GM12801 (cell line): ENCODE measurements around the gene GREB1.

ENCODE experiments used
- TF ChIP-seq, protein P1 (sequence below): IDR thresholded peaks from one replicate; pipeline ENCODE4 v1.5.1; 2011; ENCODE audit warnings: control low read depth; ENCODE audit not compliant: insufficient read length; ENCODE audit errors: extremely low read depth

Gene GREB1

DNA sequence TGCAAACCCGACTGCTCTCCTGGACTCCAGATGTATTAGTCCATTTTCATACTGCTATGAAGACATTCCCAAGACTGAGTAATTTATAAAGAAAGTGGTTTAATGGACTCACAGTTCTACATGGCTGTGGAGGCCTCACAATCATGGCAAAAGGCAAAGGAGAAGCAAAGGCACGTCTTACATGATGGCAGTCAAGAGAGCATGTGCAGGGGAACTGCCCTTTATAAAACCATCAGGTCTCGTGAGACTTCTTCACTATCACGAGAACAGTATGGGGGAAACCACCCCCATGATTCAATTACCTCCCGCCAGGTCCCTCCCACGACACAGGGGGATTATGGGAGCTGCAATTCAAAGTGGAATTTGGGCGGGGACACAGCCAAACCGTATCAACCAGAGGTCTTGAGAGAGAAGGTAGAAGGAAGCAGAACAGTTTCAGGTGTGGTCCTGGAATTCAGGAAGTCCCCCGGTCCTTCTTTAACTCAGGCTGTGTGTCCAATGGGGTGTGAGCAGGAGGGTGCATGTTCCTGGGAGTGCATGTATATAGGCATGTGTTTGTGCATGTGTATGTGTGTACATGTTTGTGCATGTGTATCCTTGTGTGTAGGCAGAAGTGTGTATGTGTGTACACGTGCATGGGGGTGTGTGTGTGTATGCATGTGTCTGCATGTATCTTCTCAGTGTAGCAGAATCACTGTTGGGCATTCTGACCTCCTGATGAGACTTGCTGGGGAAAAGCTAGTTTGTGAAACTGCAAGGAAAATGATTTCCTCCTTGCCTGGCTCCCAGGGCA lies 46.2 kb downstream of the GREB1 start:
- TF ChIP-seq, protein P1, sequence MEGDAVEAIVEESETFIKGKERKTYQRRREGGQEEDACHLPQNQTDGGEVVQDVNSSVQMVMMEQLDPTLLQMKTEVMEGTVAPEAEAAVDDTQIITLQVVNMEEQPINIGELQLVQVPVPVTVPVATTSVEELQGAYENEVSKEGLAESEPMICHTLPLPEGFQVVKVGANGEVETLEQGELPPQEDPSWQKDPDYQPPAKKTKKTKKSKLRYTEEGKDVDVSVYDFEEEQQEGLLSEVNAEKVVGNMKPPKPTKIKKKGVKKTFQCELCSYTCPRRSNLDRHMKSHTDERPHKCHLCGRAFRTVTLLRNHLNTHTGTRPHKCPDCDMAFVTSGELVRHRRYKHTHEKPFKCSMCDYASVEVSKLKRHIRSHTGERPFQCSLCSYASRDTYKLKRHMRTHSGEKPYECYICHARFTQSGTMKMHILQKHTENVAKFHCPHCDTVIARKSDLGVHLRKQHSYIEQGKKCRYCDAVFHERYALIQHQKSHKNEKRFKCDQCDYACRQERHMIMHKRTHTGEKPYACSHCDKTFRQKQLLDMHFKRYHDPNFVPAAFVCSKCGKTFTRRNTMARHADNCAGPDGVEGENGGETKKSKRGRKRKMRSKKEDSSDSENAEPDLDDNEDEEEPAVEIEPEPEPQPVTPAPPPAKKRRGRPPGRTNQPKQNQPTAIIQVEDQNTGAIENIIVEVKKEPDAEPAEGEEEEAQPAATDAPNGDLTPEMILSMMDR = no peak

DNA sequence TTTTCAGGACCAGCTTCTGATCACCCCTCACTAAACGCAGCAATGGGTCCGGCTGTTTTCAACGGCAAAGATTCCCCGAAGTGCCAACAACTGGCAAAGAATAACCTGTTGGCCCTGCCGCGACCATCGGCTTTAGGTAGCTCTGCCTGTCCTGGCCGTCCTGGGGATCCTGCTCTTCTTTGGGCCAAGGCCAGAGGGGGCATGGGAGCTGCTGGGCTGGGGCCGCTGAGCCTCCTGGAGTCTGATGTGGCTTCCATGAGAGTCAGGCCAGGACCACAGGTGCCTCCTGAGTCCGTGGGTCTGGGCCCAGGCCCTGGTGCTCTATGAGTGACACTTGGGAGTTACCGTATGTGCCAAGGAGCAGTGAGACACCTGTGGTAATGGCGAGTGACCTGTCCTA lies 46.9 kb downstream of the GREB1 start:
- TF ChIP-seq, protein P1 = no peak

DNA sequence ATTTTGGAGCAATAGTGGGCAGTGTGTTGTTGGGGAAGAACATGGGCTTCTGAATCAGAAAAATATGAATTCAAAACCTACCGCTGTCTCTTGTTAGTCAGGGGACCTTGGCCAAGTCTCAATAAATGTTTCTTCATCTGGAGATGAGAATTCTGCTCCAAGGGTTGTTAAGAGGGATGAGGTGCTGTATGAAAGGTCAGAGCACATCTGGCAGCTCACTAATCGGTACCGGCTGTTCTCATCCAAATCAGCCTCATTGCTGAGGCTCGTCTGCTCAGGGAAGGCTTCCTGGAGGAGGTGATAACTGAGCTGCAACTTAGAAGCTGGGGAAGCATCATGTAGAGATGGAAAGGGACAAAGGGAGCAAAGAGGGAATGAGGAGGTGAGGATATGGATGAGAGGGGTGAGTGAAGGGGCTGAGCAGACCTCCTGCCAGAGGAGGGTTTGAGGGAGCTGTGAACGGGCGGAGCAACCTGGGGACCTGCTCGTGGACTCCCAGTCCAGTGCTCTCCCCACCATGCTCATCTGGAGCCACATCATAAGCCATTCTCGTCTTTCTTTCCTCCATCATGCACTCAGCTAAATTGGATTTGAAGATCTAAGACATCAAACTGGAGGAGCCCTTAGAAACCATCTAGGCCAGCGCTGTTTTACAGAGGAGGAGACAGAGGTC lies 47.4 kb downstream of the GREB1 start:
- TF ChIP-seq, protein P1 = no peak

DNA sequence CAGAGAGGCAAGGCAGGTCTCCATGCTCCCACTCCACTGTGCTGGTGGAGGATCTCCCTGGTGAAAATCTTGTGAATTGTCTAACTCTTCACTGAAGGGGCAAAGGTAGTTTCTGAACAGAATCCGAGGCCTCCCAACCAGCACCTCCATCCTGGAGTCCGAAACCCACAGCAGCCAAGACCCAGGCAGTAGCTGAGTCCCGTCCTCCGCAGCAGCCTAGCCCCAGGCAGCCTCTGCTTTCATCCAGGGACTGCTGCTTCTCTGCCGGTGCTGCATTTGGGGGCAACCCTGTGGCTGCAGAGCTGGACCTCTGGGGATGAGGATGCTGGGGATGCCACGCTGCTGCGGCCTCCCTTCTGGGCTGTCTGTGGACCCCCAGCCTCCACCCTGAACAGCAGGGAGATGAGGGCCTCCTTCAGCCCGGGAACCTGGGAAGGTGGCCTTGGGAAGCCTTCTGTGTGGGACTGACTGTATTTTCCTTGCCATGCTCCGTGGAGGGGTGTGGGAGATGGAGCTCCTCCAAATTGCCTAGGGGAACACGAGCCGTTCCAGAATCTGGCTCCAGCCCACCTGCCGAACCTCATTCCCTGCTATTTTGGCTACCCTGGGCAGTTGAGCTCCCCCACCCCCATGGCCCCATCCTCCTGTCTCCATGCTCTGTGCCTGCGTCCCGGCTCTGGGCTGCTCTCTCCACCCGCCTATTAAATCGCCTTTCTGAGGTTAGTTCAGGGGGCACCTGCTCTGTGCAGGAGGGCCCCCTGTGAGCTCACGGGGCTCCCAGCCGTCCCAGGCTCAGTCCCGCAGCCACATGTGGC lies 48.2 kb downstream of the GREB1 start:
- TF ChIP-seq, protein P1 = no peak

DNA sequence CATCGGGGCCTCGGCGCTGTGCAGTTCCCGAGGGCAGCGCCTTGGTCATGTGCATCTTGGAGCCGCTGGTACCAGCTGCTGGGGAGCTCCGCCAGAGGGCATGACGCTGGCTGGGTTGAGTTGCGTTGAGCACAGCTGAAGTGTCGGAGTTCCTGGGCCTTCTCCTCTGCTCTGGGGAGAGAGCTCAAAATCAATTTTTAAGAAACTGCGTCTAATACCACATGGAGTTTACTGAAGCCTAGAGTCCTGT lies 48.7 kb downstream of the GREB1 start:
- TF ChIP-seq, protein P1 = no peak

DNA sequence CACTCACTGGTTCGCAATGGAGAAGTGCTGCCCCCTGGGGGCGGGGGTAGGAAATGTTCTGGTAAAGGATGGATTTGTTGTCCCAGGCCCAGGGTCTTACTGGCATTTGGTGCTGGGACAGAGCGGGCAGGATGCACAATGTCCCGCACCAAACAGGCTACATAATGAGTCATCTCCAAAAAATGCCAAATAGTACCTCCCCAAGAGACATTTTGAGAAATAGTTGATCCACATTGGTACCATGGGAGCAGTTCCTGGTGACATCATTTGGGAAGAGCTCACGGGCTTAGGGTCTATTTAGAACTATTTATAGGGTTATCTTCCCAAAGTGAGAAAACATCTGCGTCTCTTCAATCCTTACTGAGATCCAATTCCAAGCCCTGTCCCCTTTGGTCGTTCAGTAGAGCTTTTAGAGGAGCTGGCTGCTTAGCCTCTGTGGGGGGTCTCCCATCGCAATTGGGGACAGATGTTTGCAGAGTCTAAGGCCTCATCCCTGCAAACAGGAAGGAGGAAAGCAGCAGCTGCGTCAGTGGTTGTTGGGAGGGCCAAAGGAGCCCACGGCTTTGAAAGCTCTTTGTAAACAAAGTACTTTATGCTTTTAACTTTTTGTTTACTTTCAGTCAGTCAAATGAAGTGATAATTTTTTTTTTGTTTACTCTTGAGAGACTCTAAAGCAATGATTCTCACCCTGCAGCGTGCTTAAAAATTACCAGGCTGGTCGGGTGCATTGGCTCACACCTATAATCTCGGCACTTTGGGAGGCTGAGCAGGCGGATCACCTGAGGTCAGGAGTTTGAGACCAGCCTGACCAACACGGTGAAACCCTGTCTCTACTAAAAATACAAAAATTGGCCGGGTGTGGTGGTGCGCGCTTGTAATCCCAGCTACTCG lies 49.3 kb downstream of the GREB1 start:
- TF ChIP-seq, protein P1 = peak; percentile 81
